SK-N-SH (cell line): ENCODE results near the gene OR5A2. TPM values are rescaled to one million over a fixed set of nuclear protein-coding genes. Genes with fewer than 3 reads are reported as not detected.

Experiments
- CTCF ChIA-PET: fragments of 300-600, 350-600 bp; formaldehyde crosslinking; extraction: SDS; loops from one replicate; lab custom pipeline; 2021; lab: Yijun Ruan, JAX
- POLR2A ChIA-PET: fragments of 350-600 bp; sonication (Branson Sonifier 250); formaldehyde crosslinking; extraction: SDS; loops from one replicate; lab custom pipeline; 2020; ENCODE audit warnings: antibody characterized with exemption, inconsistent platforms; lab: Yijun Ruan, JAX
- DNase-seq: peaks from one replicate; pipeline ENCODE4 v3.0.0; 2012
- H2AFZ ChIP-seq: fragments of 200-600 bp; sonication (generic); 2 replicates; pipeline ENCODE4 v1.8.1; 2016; ENCODE audit warnings: antibody characterized with exemption, mild to moderate bottlenecking, low read depth
- H3F3A ChIP-seq: fragments of 200-600 bp; sonication (generic); replicated peaks from 2 replicates; pipeline ENCODE3; 2016; ENCODE audit warnings: antibody characterized with exemption, mild to moderate bottlenecking; ENCODE audit not compliant: insufficient read depth
- H3K27ac ChIP-seq, 2 experiments: fragments of 200-500 bp in 1 of 2; fragments of 200-600 bp in 1 of 2; sonication (Bioruptor generic) in 1 of 2; sonication (generic), shearing (Covaris generic) in 1 of 2; 2 replicates each; pipeline versions ENCODE4 v1.5.1 to v1.6.1; 2014 to 2016; ENCODE audit warnings: low read depth in 2 of 2, inconsistent platforms in 1 of 2, low read length in 1 of 2, mild to moderate bottlenecking in 1 of 2, mixed read lengths in 1 of 2
- H3K27me3 ChIP-seq: fragments of 200-600 bp; sonication (generic), shearing (Covaris generic); 2 replicates; pipeline ENCODE4 v1.6.1; 2016; ENCODE audit warnings: mixed run types; ENCODE audit not compliant: insufficient read depth
- H3K36me3 ChIP-seq, 2 experiments: fragments of 200-500 bp in 1 of 2; fragments of 200-600 bp in 1 of 2; sonication (Bioruptor generic) in 1 of 2; sonication (generic) in 1 of 2; replicated peaks in 1 of 2; 2 replicates each; pipeline versions ENCODE3 to v1.5.1; 2014 to 2016; ENCODE audit warnings: low read length in 1 of 2, mild to moderate bottlenecking in 1 of 2; ENCODE audit not compliant: insufficient read depth in 2 of 2, control insufficient read depth in 1 of 2
- H3K4me1 ChIP-seq, 2 experiments: fragments of 200-500 bp in 1 of 2; fragments of 200-600 bp in 1 of 2; sonication (Bioruptor generic) in 1 of 2; sonication (generic), shearing (Covaris generic) in 1 of 2; 2 replicates each; pipeline versions ENCODE4 v1.5.1 to v1.6.1; 2014 to 2016; ENCODE audit warnings: low read depth in 1 of 2, low read length in 1 of 2, mixed run types in 1 of 2; ENCODE audit not compliant: insufficient read depth in 2 of 2, control insufficient read depth in 1 of 2
- H3K4me2 ChIP-seq: fragments of 200-600 bp; sonication (generic), shearing (Covaris generic); 2 replicates; pipeline ENCODE4 v1.6.1; 2017; ENCODE audit warnings: mixed run types
- H3K4me3 ChIP-seq, 2 experiments: fragments of 200-500 bp in 1 of 2; fragments of 200-600 bp in 1 of 2; sonication (Bioruptor generic) in 1 of 2; sonication (generic), shearing (Covaris generic) in 1 of 2; 2 replicates each; pipeline versions ENCODE4 v1.5.1 to v1.8.1; 2014 to 2016; ENCODE audit warnings: low read depth in 2 of 2, inconsistent platforms in 1 of 2, low read length in 1 of 2, mild to moderate bottlenecking in 1 of 2, mixed read lengths in 1 of 2, moderate library complexity in 1 of 2
- H3K79me2 ChIP-seq: fragments of 200-600 bp; sonication (generic); 2 replicates; pipeline ENCODE4 v1.8.1; 2017; ENCODE audit warnings: mild to moderate bottlenecking; ENCODE audit not compliant: insufficient read depth
- H3K9ac ChIP-seq: fragments of 200-600 bp; sonication (generic); 2 replicates; pipeline ENCODE4 v1.6.1; 2017; ENCODE audit warnings: mixed run types
- H3K9me2 ChIP-seq: fragments of 200-600 bp; sonication (generic); 2 replicates; pipeline ENCODE4 v1.6.1; 2017; ENCODE audit warnings: mixed run types
- H3K9me3 ChIP-seq: fragments of 200-600 bp; sonication (generic); 2 replicates; pipeline ENCODE4 v1.6.1; 2017; ENCODE audit warnings: mixed run types, mild to moderate bottlenecking, moderate library complexity
- H4K20me1 ChIP-seq: fragments of 200-600 bp; sonication (generic); 2 replicates; pipeline ENCODE4 v1.6.1; 2017; ENCODE audit warnings: mild to moderate bottlenecking, mixed run types; ENCODE audit not compliant: insufficient read depth
- ELF1 ChIP-seq: IDR thresholded peaks from 2 replicates; pipeline ENCODE4 v1.4.0; 2012
- FOXJ3 ChIP-seq: sonication (generic); formaldehyde crosslinking; IDR thresholded peaks from 2 replicates; pipeline ENCODE4 v1.5.1; 2020; ENCODE audit warnings: mild to moderate bottlenecking, missing genetic modification reagents
- FOXM1 ChIP-seq: IDR thresholded peaks from 2 replicates; pipeline ENCODE4 v1.4.0; 2012; ENCODE audit warnings: low read depth, mild to moderate bottlenecking
- GATA2 ChIP-seq: sonication (generic); formaldehyde crosslinking; IDR thresholded peaks from 2 replicates; pipeline ENCODE4 v1.5.0; 2020; ENCODE audit warnings: mild to moderate bottlenecking, missing genetic modification reagents
- MAX ChIP-seq: IDR thresholded peaks from 2 replicates; pipeline ENCODE4 v1.4.0; 2012; ENCODE audit warnings: low read depth
- MEF2A ChIP-seq: IDR thresholded peaks from 2 replicates; pipeline ENCODE4 v1.4.0; 2012; ENCODE audit warnings: low read depth, borderline replicate concordance
- NRF1 ChIP-seq: IDR thresholded peaks from 2 replicates; pipeline ENCODE4 v1.6.1; 2012; ENCODE audit warnings: low read depth, mild to moderate bottlenecking, low read length
- PBX3 ChIP-seq: IDR thresholded peaks from 2 replicates; pipeline ENCODE4; 2012
- RAD21 ChIP-seq: IDR thresholded peaks from 2 replicates; pipeline ENCODE4 v1.6.1; 2012; ENCODE audit warnings: mild to moderate bottlenecking, low read length
- RCOR1 ChIP-seq: fragments of 150-350 bp; IDR thresholded peaks from 2 replicates; pipeline ENCODE4 v1.6.1; 2017; ENCODE audit warnings: antibody characterized with exemption, low read length
- REST ChIP-seq: IDR thresholded peaks from 2 replicates; pipeline ENCODE4 v1.6.1; 2012; ENCODE audit warnings: mild to moderate bottlenecking, low read depth, low read length, moderate library complexity
- RFX5 ChIP-seq: IDR thresholded peaks from 2 replicates; pipeline ENCODE4 v1.6.1; 2012; ENCODE audit warnings: mild to moderate bottlenecking, improper control_type of control experiment, low read length
- RXRA ChIP-seq: IDR thresholded peaks from 2 replicates; pipeline ENCODE4 v1.4.0; 2012; ENCODE audit warnings: low read depth, mild to moderate bottlenecking, borderline replicate concordance
- SIN3A ChIP-seq: IDR thresholded peaks from 2 replicates; pipeline ENCODE4 v1.6.1; 2012; ENCODE audit warnings: low read depth, mild to moderate bottlenecking, low read length, moderate library complexity, borderline replicate concordance
- TAF1 ChIP-seq: IDR thresholded peaks from 2 replicates; pipeline ENCODE4 v1.6.1; 2012; ENCODE audit warnings: low read depth, mild to moderate bottlenecking, low read length, moderate library complexity, borderline replicate concordance
- TCF12 ChIP-seq: IDR thresholded peaks from 2 replicates; pipeline ENCODE4 v1.4.0; 2012
- YY1 ChIP-seq: IDR thresholded peaks from 2 replicates; pipeline ENCODE4 v1.4.0; 2012; ENCODE audit warnings: low read depth, mild to moderate bottlenecking
- WGBS: methylation state at CpG from one replicate; pipeline ENCODE4 v1.1.6; 2017; ENCODE audit warnings: low lambda C conversion rate; 5-methylcytosine and 5-hydroxymethylcytosine counted together
- polyA plus RNA-seq, 3 experiments: library from polyadenylated mRNA; depleted of rRNA; stranded (reverse); fragments of >200 nt; gene quantifications; 2 replicates each; pipeline ENCODE4 v1.2.3, GENCODE V29; 2012

The OR5A2 gene
- polyA plus RNA-seq, 1 of the 3 experiments (the other 2 are of a cell fraction), result not detected

- TF ChIP-seq YY1, result no peak
- no peak for TF ChIP-seq NRF1
- no peak for TF ChIP-seq TCF12
- TF ChIP-seq FOXJ3 (CRISPR knock-in tag), result no peak
- TF ChIP-seq SIN3A, result no peak
- no peak for TF ChIP-seq RFX5
- TF ChIP-seq ELF1, result no peak
- TF ChIP-seq GATA2 (CRISPR knock-in tag), result no peak
- TF ChIP-seq RXRA, result no peak
- no peak for TF ChIP-seq REST
- TF ChIP-seq PBX3, result no peak
- no peak for TF ChIP-seq MEF2A
- no peak for TF ChIP-seq FOXM1
- no peak for TF ChIP-seq MAX
- no peak for TF ChIP-seq RAD21
- TF ChIP-seq, all 33 proteins: peak for 0
- H3K27ac ChIP-seq, result no peak overlapping the region
- H3F3A ChIP-seq, result no peaks in the 10 kb centered on the region
- no peaks in the 10 kb centered on the region for H3K4me1 ChIP-seq
- POLR2A ChIA-PET, result no interaction called here
- H3K36me3 ChIP-seq, result no peaks in the 10 kb centered on the region
- no peak overlapping the region for H3K4me2 ChIP-seq
- no peaks in the 10 kb centered on the region for H4K20me1 ChIP-seq
- no peaks in the 10 kb centered on the region for H3K27me3 ChIP-seq
- H3K4me3 ChIP-seq, result no peak overlapping the region
- CTCF ChIA-PET, result no interaction called here
- no peak overlapping the region for H2AFZ ChIP-seq
- no peaks in the 10 kb centered on the region for H3K9me2 ChIP-seq
- no peaks in the 10 kb centered on the region for H3K79me2 ChIP-seq
- H3K9ac ChIP-seq, result no peak overlapping the region
- DNase-seq, result no peak
- no peaks in the 10 kb centered on the region for H3K9me3 ChIP-seq
- 29% methylated on average over 5 of the region's 5 CpGs for WGBS
Observed at GRCh38 chr11:59416613-59417012, 9.6 kb downstream of the OR5A2 start.

GRCh38 chr11:59415111-59415510 lies 11.1 kb downstream of the OR5A2 start:
- 0% methylated on average over 1 of the region's 1 CpG for WGBS
- Histone ChIP-seq H3K79me2 (no peaks in the 10 kb centered on the region), H3K9ac (no peak overlapping the region), H3K4me2 (no peak overlapping the region), H4K20me1 (no peaks in the 10 kb centered on the region), H3K4me3 (no peak overlapping the region), H3K36me3 (no peaks in the 10 kb centered on the region), H3K27ac (no peak overlapping the region), H3K27me3 (no peaks in the 10 kb centered on the region), H3K4me1 (no peaks in the 10 kb centered on the region), H2AFZ (no peak overlapping the region), H3K9me2 (no peaks in the 10 kb centered on the region), H3F3A (no peaks in the 10 kb centered on the region), H3K9me3 (no peaks in the 10 kb centered on the region)
- CTCF ChIA-PET, result no interaction called here
- no peak for DNase-seq
- POLR2A ChIA-PET, result no interaction called here
- TF ChIP-seq RCOR1 (no peak), TAF1 (no peak), PBX3 (no peak)
